GM10266 (cell line): ENCODE data around the gene MAPKAPK3.

Experiments
- DNase-seq: peaks from one replicate; pipeline ENCODE4 v3.0.0; 2012; ENCODE audit errors: extremely low spot score
- TF ChIP-seq, protein P1 (sequence below): IDR thresholded peaks from 2 replicates; pipeline ENCODE4 v1.5.1; 2012; ENCODE audit warnings: mild to moderate bottlenecking, low read depth; ENCODE audit not compliant: control insufficient read depth, insufficient read depth; ENCODE audit errors: missing control alignments

Gene MAPKAPK3

DNA sequence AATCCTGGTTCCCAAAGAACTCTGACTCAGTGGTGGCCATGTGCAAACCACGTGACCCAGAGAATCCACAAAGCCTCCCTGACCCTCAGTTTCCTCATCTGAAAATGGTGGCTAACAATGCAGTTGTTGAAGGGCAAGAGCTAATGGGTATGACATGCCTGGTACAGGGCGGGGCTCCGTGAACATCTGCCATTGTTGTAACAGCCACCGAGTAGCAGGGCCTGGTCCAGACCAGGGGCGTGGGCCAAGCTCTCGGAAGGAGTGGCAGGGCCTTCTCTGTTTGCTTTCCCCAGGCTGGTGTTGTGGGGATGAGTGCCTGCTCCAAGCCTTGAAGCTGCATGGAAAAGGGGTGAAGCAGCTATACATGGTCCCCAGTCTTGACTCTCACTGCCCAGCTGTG, 13.4 kb downstream of the MAPKAPK3 start:
- DNase-seq, result no peak
- TF ChIP-seq, protein P1, sequence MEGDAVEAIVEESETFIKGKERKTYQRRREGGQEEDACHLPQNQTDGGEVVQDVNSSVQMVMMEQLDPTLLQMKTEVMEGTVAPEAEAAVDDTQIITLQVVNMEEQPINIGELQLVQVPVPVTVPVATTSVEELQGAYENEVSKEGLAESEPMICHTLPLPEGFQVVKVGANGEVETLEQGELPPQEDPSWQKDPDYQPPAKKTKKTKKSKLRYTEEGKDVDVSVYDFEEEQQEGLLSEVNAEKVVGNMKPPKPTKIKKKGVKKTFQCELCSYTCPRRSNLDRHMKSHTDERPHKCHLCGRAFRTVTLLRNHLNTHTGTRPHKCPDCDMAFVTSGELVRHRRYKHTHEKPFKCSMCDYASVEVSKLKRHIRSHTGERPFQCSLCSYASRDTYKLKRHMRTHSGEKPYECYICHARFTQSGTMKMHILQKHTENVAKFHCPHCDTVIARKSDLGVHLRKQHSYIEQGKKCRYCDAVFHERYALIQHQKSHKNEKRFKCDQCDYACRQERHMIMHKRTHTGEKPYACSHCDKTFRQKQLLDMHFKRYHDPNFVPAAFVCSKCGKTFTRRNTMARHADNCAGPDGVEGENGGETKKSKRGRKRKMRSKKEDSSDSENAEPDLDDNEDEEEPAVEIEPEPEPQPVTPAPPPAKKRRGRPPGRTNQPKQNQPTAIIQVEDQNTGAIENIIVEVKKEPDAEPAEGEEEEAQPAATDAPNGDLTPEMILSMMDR, result no peak

DNA sequence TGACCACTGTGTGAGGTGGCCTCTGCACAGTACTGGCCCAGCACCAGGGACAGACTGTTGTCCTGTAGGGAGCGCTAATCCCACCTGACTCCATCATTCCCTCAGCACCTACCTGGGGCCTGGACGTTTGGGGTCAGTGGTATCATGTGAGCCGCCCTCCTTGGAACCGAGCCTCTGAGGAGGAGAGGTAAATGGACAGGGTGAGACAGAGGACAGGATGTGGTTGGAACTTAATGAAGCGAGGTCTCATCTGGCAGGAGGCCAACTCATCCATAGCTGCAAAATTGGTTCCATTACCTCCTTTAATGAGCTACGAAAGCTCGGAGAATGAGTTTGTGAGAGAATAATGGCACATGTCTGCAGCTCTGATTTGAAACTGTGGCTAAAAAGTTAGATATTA, 13.9 kb downstream of the MAPKAPK3 start:
- DNase-seq, result no peak
- TF ChIP-seq, protein P1, result no peak

DNA sequence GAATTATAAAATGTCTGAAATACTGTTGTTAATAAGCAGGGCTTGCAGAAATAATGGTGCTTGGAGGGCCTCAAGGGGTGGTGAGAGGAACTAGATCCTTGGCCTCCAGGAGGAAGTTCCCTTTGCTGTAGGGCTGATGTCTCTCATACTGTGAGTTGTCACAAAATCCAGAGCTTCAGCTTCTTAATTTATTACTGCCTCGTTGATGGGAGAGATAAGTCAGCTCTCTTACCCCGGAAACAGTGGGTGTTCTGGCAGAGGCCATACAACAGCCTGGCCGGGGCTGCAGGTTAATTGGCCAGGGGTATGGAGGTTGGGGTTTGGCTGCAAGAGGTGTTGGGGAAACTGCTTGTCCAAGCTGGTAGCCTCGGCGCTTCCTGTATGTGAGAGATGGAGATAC, 15.5 kb downstream of the MAPKAPK3 start:
- TF ChIP-seq, protein P1, result no peak
- no peak for DNase-seq

DNA sequence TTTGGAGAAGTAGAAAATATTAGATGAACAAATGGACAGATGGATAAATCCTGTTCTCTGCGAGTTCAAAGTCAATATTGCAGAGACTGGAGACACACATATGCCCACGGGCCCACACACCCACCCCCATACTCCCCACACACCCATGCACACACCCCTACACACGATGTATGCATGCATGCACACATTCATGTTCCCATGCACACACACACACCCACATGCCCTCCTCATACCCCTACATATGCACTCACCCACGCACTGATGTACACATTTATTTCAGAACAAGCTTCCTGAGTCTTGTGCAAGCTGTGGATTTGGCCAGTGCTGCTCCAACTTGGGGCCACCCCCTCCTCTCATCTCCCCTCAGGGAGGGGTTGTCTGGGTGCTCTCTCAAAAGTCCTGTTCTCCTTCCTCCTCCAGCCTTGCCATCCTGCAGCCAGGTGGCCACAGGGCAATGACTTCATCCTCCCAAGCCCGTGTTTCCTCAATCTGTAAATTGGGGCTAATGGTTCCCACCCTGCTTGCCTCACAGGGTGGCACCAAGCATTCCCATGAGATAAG, 16.4 kb downstream of the MAPKAPK3 start:
- DNase-seq, result no peak
- TF ChIP-seq, protein P1, result no peak

DNA sequence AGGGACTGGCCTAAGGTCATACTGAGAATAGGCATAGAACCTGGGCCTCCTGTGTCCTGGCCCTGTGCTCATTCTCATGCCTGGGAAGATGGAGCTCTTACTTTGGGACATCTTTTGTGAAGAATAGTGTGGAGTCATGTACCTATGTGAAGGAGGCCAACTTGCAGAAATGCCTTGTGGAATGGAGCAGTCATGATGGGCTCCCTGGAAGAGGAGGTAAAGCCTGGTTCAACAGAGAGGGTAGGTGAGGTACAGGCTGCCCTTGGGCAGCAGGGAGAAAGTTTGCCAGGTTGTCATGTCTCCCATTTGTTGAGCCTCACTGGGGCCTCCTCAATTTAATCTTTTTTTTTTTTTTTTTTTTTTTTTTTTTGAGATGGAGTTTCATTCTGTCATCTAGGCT, 18.1 kb downstream of the MAPKAPK3 start:
- TF ChIP-seq, protein P1, result no peak
- no peak for DNase-seq

DNA sequence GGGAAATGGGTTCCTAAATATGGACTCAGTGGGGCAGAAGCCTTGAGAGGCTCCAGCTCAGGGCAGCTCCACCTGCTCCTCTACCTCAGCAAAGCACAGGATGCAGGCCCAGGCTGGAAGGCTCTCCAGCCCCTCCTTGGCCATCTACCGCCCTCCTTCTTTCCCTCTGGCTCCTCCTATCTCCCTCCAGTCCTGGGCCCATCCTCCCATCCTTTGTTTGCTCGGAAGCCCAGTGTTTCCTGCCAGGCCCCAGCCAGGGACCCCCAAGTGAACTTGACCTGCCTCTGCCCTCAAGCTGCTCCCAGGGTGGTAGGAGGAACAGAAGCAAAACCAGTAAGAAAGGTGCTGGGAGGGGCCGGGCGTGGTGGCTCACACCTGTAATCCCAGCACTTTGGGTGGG, 20.1 kb downstream of the MAPKAPK3 start:
- TF ChIP-seq, protein P1, result no peak
- no peak for DNase-seq

DNA sequence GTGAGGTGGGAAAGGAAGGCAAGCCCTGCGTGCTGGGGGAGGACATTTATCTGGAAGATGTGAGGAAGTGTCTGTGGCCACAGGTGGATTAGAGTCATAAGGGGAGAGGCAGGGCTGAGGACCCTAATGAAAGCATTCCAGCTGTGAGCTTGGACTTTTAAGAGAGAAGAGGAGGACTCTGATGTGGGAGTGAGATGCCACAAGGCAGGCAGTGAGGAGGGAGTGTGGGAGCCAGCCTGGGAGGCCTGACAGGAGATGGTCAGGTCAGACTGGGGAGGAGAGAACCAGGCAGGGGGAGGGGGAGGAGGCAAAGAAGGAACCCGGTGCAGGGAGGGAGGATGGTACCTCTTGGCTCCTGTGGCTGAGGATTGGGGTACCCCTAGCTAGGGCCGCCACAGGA, 21.0 kb downstream of the MAPKAPK3 start:
- DNase-seq, result no peak

More for the DNA sequence above, 21.0 kb downstream of the MAPKAPK3 start:
- TF ChIP-seq, protein P1, result no peak
